Measurements from ENCODE around the gene THNSL1.

DNA sequence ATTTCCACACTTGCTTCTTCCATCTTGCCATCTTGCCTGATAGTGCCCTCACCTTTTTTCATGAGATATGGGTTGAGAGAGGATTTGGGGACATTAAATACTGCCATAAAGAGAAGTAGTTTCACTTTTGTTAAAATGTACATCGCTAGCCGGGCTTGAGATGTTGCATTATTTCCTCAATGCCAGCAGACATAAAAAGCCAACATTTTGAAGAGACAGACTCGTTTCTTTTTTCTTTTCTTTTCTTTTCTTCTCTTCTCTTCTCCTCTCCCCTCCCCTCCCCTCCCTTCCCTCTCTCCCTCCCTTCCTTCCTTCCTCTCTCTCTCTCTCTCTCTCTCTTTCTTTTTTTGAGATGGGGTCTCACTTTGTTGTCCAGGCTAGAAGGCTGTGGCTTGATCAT, 18.4 kb upstream of the THNSL1 start:
- TF ChIP-seq POLR2A (IDR thresholded peaks at IDR 0.05) (no peak), CTCF (IDR thresholded peaks at IDR 0.05) (no peak)
